Trophoblast cell (in vitro differentiated cells and primary cell): ENCODE data around the gene SETD6.

Experiments
- DNase-seq, 2 donors: peaks; one replicate each; pipeline ENCODE4 v3.0.0-alpha.2; 2016
- H2AFZ ChIP-seq: 2 replicates; pipeline ENCODE4 v1.6.1; 2013; ENCODE audit warnings: low read length, moderate library complexity, mild to moderate bottlenecking; ENCODE audit not compliant: insufficient read depth, poor library complexity
- H2AK5ac ChIP-seq: 2 replicates; pipeline ENCODE4 v1.6.1; 2013; ENCODE audit warnings: mild to moderate bottlenecking, low read length
- H2BK120ac ChIP-seq: 2 replicates; pipeline ENCODE4 v1.6.1; 2013; ENCODE audit warnings: low read length, mild to moderate bottlenecking, moderate library complexity; ENCODE audit not compliant: insufficient read depth, poor library complexity
- H2BK12ac ChIP-seq: 2 replicates; pipeline ENCODE4 v1.6.1; 2013; ENCODE audit warnings: mild to moderate bottlenecking, low read length, moderate library complexity
- H2BK5ac ChIP-seq: 2 replicates; pipeline ENCODE4 v1.6.1; 2013; ENCODE audit warnings: low read length, low read depth, moderate library complexity, mild to moderate bottlenecking; ENCODE audit not compliant: poor library complexity
- H3K14ac ChIP-seq: 2 replicates; pipeline ENCODE4 v1.6.1; 2013; ENCODE audit warnings: mild to moderate bottlenecking, low read length
- H3K18ac ChIP-seq: 2 replicates; pipeline ENCODE4 v1.6.1; 2013; ENCODE audit warnings: mild to moderate bottlenecking, low read length
- H3K23ac ChIP-seq: 2 replicates; pipeline ENCODE4 v1.6.1; 2013; ENCODE audit warnings: low read length
- H3K27ac ChIP-seq: 2 replicates; pipeline ENCODE4 v1.5.1; 2013; ENCODE audit warnings: low read depth, mild to moderate bottlenecking, inconsistent platforms, low read length, moderate library complexity
- H3K27me3 ChIP-seq: 2 replicates; pipeline ENCODE4 v1.6.1; 2013; ENCODE audit warnings: inconsistent platforms, mild to moderate bottlenecking, low read length, moderate library complexity; ENCODE audit not compliant: insufficient read depth
- H3K36me3 ChIP-seq, 2 experiments: 1 replicate in 1 of 2; 2 replicates in 1 of 2; pipeline ENCODE4 v1.6.1; 2013; ENCODE audit warnings: low read length in 2 of 2, mild to moderate bottlenecking in 2 of 2, moderate library complexity in 1 of 2; ENCODE audit not compliant: insufficient read depth in 2 of 2, control insufficient read depth in 1 of 2
- H3K4ac ChIP-seq: 2 replicates; pipeline ENCODE4 v1.6.1; 2013; ENCODE audit warnings: low read depth, mild to moderate bottlenecking, low read length, moderate library complexity
- H3K4me1 ChIP-seq, 2 experiments: 1 replicate in 1 of 2; 2 replicates in 1 of 2; pipeline ENCODE4 v1.6.1; 2013; ENCODE audit warnings: low read length in 2 of 2, mild to moderate bottlenecking in 2 of 2, moderate library complexity in 1 of 2; ENCODE audit not compliant: insufficient read depth in 2 of 2, control insufficient read depth in 1 of 2
- H3K4me2 ChIP-seq: 2 replicates; pipeline ENCODE4 v1.6.1; 2013; ENCODE audit warnings: inconsistent platforms, mild to moderate bottlenecking, low read length, moderate library complexity
- H3K4me3 ChIP-seq: 2 replicates; pipeline ENCODE4 v1.5.1; 2013; ENCODE audit warnings: mild to moderate bottlenecking, low read depth, low read length, inconsistent platforms
- H3K79me1 ChIP-seq: one replicate; pipeline ENCODE4 v1.6.1; 2013; ENCODE audit warnings: low read length
- H3K79me2 ChIP-seq: 2 replicates; pipeline ENCODE4 v1.6.1; 2013; ENCODE audit warnings: low read length, mild to moderate bottlenecking; ENCODE audit not compliant: control insufficient read depth, insufficient read depth, poor library complexity
- H3K9ac ChIP-seq: 2 replicates; pipeline ENCODE4 v1.6.1; 2013; ENCODE audit warnings: mild to moderate bottlenecking, low read length
- H3K9me3 ChIP-seq: 2 replicates; pipeline ENCODE4 v1.6.1; 2013; ENCODE audit warnings: low read depth, mild to moderate bottlenecking, control low read depth, inconsistent platforms, low read length; ENCODE audit not compliant: insufficient read depth
- H4K12ac ChIP-seq: 2 replicates; pipeline ENCODE4 v1.6.1; 2013; ENCODE audit warnings: low read depth, mild to moderate bottlenecking, low read length, moderate library complexity
- H4K8ac ChIP-seq: 2 replicates; pipeline ENCODE4 v1.6.1; 2013; ENCODE audit warnings: low read depth, mild to moderate bottlenecking, low read length, moderate library complexity
- H4K91ac ChIP-seq: one replicate; pipeline ENCODE4 v1.6.1; 2013; ENCODE audit warnings: low read depth, mild to moderate bottlenecking, low read length, moderate library complexity
- WGBS: extraction: QIAGEN DNeasy Blood & Tissue Kit; methylation state at CpG from one replicate; pipeline ENCODE4 v1.1.7; 2013; ENCODE audit warnings: missing lambda C conversion rate; ENCODE audit not compliant: insufficient read length, insufficient coverage; ENCODE audit errors: extremely low coverage; 5-methylcytosine and 5-hydroxymethylcytosine counted together

Gene SETD6

GRCh38 chr16:58471209-58471975 lies 43.9 kb upstream of the SETD6 start:
- Histone ChIP-seq H3K23ac (no peak overlapping the region), H2AK5ac (no peak overlapping the region), H3K4me1 (no peaks in the 10 kb centered on the region), H3K18ac (no peak overlapping the region), H3K27ac (no peak overlapping the region), H2BK120ac (no peak overlapping the region), H2AFZ (no peak overlapping the region), H3K9ac (no peak overlapping the region), H2BK5ac (no peak overlapping the region), H3K4me2 (no peak overlapping the region), H3K36me3 (no peaks in the 10 kb centered on the region), H3K27me3 (peaks cover 4% of the 10 kb centered on the region), H2BK12ac (no peak overlapping the region), H3K4ac (no peak overlapping the region), H4K91ac (no peak overlapping the region), H3K79me2 (no peaks in the 10 kb centered on the region), H4K12ac (no peak overlapping the region), H3K9me3 (no peaks in the 10 kb centered on the region), H3K14ac (no peak overlapping the region), H3K4me3 (no peak overlapping the region), H4K8ac (no peak overlapping the region), H3K79me1 (no peaks in the 10 kb centered on the region)
- DNase-seq, result no peak
- no CpG with 5 or more reads among the region's 10 CpGs for WGBS

GRCh38 chr16:58472266-58472665 lies 43.1 kb upstream of the SETD6 start:
- Histone ChIP-seq H4K91ac (no peak overlapping the region), H4K8ac (no peak overlapping the region)
- WGBS, result no CpG with 5 or more reads among the region's 9 CpGs

GRCh38 chr16:58472827-58473226 lies 42.5 kb upstream of the SETD6 start:
- Histone ChIP-seq H3K18ac (no peak overlapping the region), H3K4me3 (no peak overlapping the region), H3K14ac (no peak overlapping the region), H2AFZ (no peak overlapping the region), H3K9me3 (no peaks in the 10 kb centered on the region), H3K36me3 (no peaks in the 10 kb centered on the region), H3K4ac (no peak overlapping the region), H2BK5ac (no peak overlapping the region), H3K79me1 (no peaks in the 10 kb centered on the region), H4K12ac (no peak overlapping the region), H3K27ac (no peak overlapping the region), H3K4me1 (no peaks in the 10 kb centered on the region), H3K23ac (no peak overlapping the region), H2BK120ac (no peak overlapping the region), H4K8ac (no peak overlapping the region), H2BK12ac (no peak overlapping the region), H3K79me2 (no peaks in the 10 kb centered on the region), H3K9ac (no peak overlapping the region), H3K4me2 (no peak overlapping the region), H3K27me3 (no peaks in the 10 kb centered on the region), H2AK5ac (no peak overlapping the region), H4K91ac (no peak overlapping the region)
- WGBS, result no CpG with 5 or more reads among the region's 3 CpGs
- no peak for DNase-seq

More at GRCh38 chr16:58472266-58472665, 43.1 kb upstream of the SETD6 start:
- H3K9me3 ChIP-seq, result no peaks in the 10 kb centered on the region
- H3K4ac ChIP-seq, result no peak overlapping the region
- H2BK12ac ChIP-seq, result no peak overlapping the region
- no peaks in the 10 kb centered on the region for H3K79me2 ChIP-seq
- H3K79me1 ChIP-seq, result no peaks in the 10 kb centered on the region
- no peak overlapping the region for H3K27ac ChIP-seq
- no peak overlapping the region for H2BK5ac ChIP-seq
- no peak overlapping the region for H3K4me2 ChIP-seq
- no peak for DNase-seq
- H2BK120ac ChIP-seq, result no peak overlapping the region
- H3K4me3 ChIP-seq, result no peak overlapping the region
- no peak overlapping the region for H3K9ac ChIP-seq
- H2AFZ ChIP-seq, result no peak overlapping the region
- no peaks in the 10 kb centered on the region for H3K27me3 ChIP-seq
- H4K12ac ChIP-seq, result no peak overlapping the region
- H3K14ac ChIP-seq, result no peak overlapping the region
- H3K4me1 ChIP-seq, result no peaks in the 10 kb centered on the region
- no peak overlapping the region for H3K18ac ChIP-seq
- no peak overlapping the region for H3K23ac ChIP-seq
- H2AK5ac ChIP-seq, result no peak overlapping the region
- no peaks in the 10 kb centered on the region for H3K36me3 ChIP-seq

- Histone ChIP-seq H3K23ac (no peak overlapping the region), H4K12ac (no peak overlapping the region), H3K18ac (no peak overlapping the region), H3K9ac (no peak overlapping the region), H2BK5ac (no peak overlapping the region), H2AK5ac (no peak overlapping the region), H3K4me2 (no peak overlapping the region), H3K4me3 (no peak overlapping the region), H3K14ac (no peak overlapping the region), H2BK12ac (no peak overlapping the region), H3K36me3 (no peaks in the 10 kb centered on the region), H3K79me2 (no peaks in the 10 kb centered on the region), H3K27me3 (no peaks in the 10 kb centered on the region), H3K4me1 (no peaks in the 10 kb centered on the region), H3K9me3 (no peaks in the 10 kb centered on the region), H2BK120ac (no peak overlapping the region), H2AFZ (no peak overlapping the region), H4K8ac (no peak overlapping the region), H3K4ac (no peak overlapping the region), H4K91ac (no peak overlapping the region), H3K79me1 (no peaks in the 10 kb centered on the region), H3K27ac (no peak overlapping the region)
- WGBS, result no CpG with 5 or more reads among the region's 10 CpGs
- DNase-seq, result no peak
These were observed 41.0 kb upstream of the SETD6 start for GRCh38 chr16:58474296-58474695.
